Stimulated activated CD4-positive, alpha-beta T cell treated with anti-CD3 and anti-CD28 coated beads, Interleukin-1b, Interleukin-23, amount 100 ng/mL, for 1 hour (primary cell): ENCODE data around the gene LHB.

Experiments used
- DNase-seq, 2 donors: peaks; one replicate each; pipeline ENCODE4 v3.0.0-alpha.2; 2020; ENCODE audit warnings: low read depth in 2 of 2

The LHB gene

DNA sequence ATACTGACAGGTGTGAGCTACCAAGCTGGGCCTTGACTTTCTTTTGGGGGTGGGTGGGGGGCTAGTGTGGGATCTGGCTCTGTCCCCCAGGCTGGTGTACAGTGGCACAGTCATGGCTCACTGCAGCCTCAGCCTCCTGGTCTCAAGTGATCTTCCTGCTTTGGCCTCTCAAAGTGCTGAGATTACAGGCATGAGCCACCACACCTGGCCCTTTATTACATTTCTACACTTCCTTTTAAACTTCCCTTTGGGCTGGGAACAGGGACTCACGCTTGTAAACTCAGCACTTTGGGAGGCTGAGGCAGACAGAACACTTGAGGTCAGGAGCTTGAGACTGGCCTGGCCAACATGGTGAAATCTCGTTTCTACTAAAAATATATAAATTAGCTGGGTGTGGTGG is 39.8 kb downstream of the LHB start:
- DNase-seq: no peak

DNA sequence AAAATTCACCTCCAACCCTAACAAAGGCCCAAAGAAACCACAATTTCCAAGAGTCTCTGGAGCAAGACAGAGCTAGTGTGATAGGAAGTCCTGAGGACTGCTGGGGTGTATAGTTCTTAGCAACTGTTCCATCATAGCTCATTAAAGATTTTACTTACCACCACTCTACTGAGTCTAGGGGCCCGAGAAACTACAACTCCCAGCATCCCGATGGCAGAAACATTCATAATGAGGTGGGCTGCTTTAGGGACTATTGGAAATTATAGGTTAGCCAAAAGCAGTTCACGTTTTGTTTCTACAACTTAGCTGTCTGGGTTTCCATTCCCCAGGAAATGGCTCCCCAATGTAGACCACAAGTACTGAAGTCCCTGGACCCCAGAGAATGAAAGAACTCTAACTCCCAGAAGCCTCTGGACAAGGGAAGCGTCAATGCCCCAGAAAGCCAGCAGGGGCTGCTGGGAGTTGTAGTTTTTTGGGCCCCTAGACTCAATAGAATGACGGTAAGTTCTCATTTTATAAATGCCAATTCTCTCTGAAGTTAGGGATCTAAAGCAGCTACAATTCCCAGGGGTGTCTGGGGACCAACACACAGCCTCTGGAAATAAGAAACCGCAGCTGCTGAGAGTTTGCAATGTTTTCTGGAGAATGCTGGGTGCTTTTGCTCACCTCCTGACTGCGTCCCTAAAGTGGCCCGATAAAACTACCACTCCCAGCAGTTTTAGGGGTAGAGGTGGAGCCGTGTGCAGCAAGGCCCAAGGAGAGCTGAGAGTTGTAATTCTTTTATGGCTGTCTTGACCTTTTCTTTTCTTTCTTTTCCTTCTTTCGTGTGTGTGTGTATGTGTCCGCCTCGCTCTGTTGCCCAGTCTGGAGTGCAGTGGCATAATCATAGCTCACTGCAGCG is 40.7 kb downstream of the LHB start:
- no peak for DNase-seq

DNA sequence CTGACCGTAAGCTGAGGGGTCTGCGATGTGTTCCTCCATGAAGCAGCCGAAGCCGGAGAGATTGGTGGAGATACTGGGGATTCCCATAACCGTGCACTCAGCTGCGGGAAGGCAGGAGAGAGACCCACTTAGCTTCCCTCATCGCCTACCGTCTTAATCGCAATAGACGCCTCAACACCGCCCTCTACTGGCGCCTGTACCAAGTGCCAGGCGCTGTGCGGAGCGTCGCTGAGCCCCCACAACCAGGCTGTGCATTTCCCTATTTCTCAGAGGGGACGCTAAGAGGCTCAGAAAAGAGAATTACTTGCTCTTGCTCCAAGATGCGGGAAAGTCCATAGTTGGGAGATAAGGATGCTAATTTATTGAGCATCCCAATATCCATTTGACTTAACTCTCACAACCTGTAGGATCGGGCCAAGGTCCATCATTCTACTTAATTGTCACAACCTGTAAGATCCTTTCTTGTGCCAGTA is 45.9 kb downstream of the LHB start:
- DNase-seq: peak; percentile 55 to 82

DNA sequence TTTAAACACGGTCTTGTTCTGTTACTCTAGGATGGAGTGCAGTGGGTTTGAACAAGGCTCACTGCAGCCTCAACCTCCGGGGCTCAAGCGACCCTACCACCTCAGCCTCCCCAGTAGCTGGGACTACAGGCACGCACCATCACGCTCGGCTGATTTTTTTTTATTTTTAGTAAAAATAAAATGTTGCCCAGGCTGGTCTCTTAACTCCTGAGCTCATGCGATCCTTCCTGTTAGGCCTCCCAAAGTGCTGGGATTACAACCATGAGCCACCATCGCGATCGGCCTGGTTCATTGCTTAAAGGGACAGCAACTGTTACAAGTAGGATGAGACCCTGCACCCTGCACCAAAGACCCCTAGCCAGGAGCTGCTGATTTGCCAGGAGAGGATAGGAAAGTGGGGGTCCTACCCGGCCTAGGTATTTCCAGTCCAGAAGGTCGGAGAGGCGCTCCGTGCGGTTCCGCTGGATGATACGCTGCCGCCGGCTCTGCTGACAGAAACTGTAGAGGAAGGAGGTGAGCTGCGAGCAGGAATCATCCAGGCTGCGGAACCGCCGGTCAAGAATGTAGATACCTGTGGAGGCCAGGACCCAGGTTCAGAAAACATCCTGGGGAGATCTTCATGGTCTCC is 46.6 kb downstream of the LHB start:
- no peak for DNase-seq

DNA sequence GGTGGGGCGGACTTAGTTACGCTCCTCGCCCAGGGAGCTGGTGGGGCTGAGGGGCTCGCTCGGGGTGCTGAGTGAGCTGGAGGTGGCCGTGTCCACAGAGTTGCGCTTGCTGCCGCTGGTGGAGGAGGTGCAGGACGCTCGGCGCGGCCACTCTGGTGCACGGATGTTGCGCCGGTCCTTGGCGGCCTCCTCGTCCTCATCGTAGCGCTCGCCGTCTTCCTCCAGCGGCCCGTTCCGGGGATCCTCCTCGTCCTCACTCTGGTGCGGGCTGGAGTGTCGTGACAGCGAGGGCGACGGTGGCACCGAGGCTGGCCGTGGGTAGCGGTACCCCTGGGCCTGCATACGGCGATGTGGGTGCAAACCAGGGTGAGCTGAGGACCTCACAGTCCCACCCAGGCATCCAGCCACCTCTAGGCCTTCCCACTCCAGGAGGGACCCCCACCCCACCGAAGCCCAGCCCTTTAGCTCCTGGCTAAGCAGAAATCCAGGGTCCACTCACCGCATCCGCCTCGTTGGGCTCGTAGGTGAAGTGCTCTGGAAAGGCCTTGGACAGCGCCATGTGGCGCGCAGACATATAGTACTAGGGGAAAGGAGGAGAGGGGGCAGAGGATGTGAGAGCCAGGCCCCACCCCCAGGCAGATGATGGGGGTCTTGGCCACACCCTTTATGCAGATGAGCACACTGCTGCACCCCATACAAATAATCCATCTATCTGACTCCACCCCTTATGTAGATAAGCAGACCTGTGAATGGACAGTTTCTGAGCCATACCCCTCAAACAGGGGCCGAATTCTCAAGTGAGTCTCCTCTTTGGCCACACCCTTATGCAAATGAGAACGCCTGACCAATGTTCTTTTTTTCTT is 47.4 kb downstream of the LHB start:
- no peak for DNase-seq

DNA sequence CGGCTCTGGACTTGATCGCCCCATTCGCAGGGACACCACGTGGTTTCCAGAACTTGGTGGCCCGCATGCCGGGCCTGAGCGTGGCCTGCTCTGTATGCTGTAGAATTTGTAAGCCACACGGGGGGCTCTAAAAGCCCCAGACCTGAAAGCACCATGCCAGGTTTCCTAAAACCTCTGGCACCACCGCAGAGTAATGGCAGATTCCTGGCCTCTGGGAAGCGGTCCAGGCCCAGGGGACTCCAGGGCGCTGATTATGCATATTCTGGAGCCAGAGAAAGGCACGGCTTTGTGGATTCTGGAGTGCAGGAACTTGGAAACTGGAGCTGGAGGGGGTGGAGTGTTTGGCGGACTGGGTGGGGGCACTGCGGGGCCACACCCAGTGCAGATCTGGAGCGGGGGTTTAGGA is 48.1 kb downstream of the LHB start:
- DNase-seq: no peak

DNA sequence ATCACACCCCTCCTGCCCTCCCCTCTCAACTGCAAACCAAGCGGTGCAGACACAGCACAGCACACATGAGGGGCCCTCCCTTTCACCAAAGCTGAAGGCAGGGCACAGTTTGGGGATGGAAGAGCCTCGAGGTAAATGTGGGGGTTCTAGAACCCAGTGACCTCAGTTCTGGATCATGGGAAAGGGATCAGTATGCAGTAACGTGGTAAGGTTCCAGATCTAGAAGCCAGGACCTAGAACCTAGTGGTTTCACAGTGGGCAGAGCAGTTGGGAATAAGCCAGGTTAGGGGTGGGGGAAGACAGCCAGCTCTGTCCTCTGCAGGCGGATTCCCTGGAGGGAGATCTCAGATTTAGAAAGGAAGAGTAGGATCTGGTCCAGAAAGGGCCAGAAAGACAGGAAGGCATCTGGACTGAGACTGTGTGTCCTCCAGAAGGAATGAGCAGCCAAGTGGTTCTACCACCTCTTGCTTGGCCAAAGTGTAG is 48.7 kb downstream of the LHB start:
- no peak for DNase-seq

DNA sequence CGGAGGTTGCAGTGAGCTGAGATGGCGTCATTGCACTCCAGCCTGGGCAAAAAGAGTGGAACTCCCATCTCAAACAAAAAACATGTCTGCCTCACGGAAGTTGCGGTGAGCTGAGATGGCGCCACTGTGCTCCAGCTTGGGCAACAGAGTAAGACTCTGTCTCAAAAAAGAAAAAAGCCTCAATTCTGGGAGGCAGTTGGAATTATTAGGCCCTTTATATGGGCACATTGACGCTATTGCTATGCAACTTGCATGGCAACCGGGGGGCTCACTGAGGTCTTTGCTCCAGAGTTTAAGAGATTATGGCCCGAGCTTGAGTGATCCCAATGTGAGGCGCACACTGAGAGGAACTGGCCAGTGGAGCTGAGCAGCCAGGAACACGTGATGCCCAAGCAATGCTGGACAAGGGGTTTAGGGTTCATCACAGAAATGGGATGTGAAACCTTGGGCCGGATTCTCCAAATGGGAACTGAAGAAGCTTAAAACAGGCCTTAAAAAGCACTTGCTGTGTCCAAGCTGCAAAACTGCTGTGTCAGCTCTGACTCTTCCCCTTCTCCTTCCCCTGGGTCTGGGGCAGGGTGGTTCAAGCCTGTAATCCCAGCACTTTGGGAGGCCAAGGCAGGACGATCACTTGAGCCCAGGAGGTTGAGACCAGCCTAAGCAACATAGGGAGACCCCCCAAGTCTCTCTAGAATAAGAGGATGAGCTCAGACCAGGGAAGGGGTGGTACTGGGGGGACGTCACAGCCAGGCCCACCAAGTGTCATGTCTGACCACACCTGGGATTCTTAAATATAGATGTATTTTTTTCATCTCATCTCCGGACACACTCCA is 49.3 kb downstream of the LHB start:
- DNase-seq: no peak

DNA sequence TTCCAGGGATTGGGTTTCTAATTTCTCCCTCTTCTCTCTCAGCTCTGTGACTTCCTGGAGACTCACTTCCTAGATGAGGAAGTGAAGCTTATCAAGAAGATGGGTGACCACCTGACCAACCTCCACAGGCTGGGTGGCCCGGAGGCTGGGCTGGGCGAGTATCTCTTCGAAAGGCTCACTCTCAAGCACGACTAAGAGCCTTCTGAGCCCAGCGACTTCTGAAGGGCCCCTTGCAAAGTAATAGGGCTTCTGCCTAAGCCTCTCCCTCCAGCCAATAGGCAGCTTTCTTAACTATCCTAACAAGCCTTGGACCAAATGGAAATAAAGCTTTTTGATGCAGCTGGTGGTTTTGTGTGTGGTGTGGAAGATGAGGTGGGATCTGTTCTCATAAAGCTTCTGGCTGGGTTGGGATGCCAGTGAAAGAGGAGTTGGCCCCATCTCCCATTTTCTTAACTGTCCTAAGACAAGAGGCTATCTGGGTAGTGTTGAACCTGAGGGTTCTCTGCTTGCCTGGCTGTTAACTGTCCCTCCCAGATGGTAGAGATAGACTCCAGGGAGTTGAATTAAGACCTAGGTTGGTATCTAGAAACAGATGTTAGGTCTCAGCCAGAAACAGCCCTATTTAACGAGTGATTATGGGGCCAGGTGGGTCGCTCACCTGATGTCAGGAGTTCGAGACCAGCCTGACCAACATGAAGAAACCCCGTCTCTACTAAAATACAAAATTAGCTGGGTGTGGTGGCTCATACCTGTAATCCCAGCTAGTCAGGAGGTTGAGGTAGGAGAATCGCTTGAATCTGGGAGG is 50.1 kb downstream of the LHB start:
- DNase-seq: no peak
